SH-SY5Y (cell line): ENCODE measurements around the gene PVALEF.

Experiments used
- GATA2 ChIP-seq: IDR thresholded peaks from 2 replicates; pipeline ENCODE4 v1.6.1; 2011; ENCODE audit warnings: mild to moderate bottlenecking, low read depth, low read length
- GATA3 ChIP-seq: IDR thresholded peaks from 2 replicates; pipeline ENCODE4 v1.6.1; 2011; ENCODE audit warnings: low read depth, mild to moderate bottlenecking, low read length, moderate library complexity

DNA sequence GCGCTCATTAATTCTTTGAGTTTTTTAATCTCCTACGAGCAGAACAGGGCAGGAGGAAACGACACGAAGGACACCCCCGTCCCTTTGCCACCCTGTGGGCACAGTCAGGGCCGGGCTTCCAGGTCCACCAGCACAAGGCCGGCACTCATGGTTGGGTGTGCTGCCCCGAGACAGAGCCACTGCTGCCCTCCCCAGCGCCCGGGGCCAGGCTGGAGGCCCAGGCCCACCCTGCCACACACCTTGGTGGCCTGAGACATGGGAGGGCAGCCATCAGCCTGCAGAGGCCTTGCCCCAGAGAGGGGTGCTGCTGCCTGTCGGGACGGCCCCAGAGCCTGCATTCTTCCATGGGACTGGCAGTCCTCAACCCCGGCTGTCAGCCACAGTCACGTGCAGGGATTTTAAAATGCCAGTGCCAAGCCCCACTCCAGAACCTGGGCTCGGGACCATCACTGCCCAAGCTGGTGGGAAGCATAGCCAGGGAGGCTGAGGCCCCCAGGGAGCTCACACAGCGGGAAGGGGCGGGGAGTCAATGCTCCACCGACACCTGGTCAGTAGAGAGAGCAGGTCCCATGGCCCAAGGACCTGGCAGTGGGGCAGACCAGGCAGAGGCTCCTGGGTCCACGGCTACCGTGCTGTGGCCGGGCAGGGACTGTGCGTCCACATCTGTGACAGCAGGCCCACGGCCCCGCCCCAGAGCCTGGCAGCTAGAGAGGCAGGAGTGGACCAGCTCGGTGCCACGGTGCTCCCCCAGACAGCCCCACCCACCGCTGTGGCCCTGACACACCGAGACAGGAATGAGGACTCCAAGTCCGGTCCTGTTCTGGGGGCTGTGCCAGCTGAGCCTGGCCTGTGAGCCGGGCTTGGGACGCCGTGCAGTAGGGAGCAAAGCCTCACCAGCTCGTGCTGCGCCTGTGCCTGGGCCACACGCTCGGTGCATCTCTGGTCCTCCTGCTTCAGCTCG is 29.9 kb downstream of the PVALEF start:
- TF ChIP-seq GATA3 (no peak), GATA2 (no peak)
